Left renal cortex interstitium (tissue), 4 donors: ENCODE measurements around the gene CNOT8. TPM values are rescaled to one million over a fixed set of nuclear protein-coding genes. Genes with fewer than 3 reads are reported as not detected.
"Not testable (repeated sequence)": the region's sequence is repeated elsewhere in the genome, so short reads cannot be mapped to it uniquely, and the experiment has no call there.

Experiments
- DNase-seq, 4 donors: peaks; one replicate each; pipeline ENCODE4 v3.0.0-alpha.2; 2013; ENCODE audit warnings: low read depth in 4 of 4, low spot score in 2 of 4, missing footprints in 1 of 4
- polyA plus RNA-seq, 4 donors: library from polyadenylated mRNA; unstranded; fragments of 120-200 nt; gene quantifications; one replicate each; pipeline ENCODE4 v1.2.1, GENCODE V29; 2013; ENCODE audit not compliant: insufficient read length in 4 of 4

Gene CNOT8
- polyA plus RNA-seq, 4 donors, result 72.7 to 82.3 (median 77.3) TPM

GRCh38 chr5:154901913-154902312, 43.5 kb downstream of the CNOT8 start:
- DNase-seq, result no peak

GRCh38 chr5:154905601-154906000, 47.2 kb downstream of the CNOT8 start:
- DNase-seq, result not testable (repeated sequence)

GRCh38 chr5:154916874-154917273, 58.4 kb downstream of the CNOT8 start:
- DNase-seq, result no peak

GRCh38 chr5:154917757-154918156, 59.3 kb downstream of the CNOT8 start:
- no peak for DNase-seq

GRCh38 chr5:154923441-154924430, 65.3 kb downstream of the CNOT8 start:
- DNase-seq, result no peak

Other genes starting within 250 kb of the CNOT8 start
- gene LARP1, start 103.2 kb upstream of the CNOT8 start, polyA plus RNA-seq, result 100 to 1,000 TPM; 118 to 175 (median 137) TPM
- 10 to 100 TPM; 33.6 to 47.1 (median 38.5) TPM for gene FAXDC2, start 8.0 kb upstream of the CNOT8 start, polyA plus RNA-seq
- gene GEMIN5, start 79.6 kb downstream of the CNOT8 start, polyA plus RNA-seq, result 10 to 100 TPM; 19.2 to 21.7 (median 20.5) TPM
- gene MRPL22, start 82.4 kb downstream of the CNOT8 start, polyA plus RNA-seq, result 10 to 100 TPM; 44.1 to 57.2 (median 51.1) TPM
- gene KIF4B, start 155.1 kb downstream of the CNOT8 start, polyA plus RNA-seq, result under 1 TPM; 0.14 to 0.18 (median 0.18) TPM